Heart right ventricle (tissue), 16 donors: ENCODE results near the gene RPL7L1. TPM values are rescaled to one million over a fixed set of nuclear protein-coding genes. Genes with fewer than 3 reads are reported as not detected.

Source experiments
- ATAC-seq, 8 donors: fragments of 200-7000 bp; cut with Tn5 transposase; one replicate each; pipeline ENCODE4 v1.9.1; 2020; ENCODE audit warnings: mild to moderate bottlenecking in 8 of 8, moderate library complexity in 8 of 8, moderate number of reproducible peaks in 1 of 8
- DNase-seq, 2 donors: peaks; one replicate each; pipeline ENCODE4 v3.0.0-alpha.2; 2020
- H3K27ac ChIP-seq, 10 donors: fragments of 200-600 bp; sonication (generic) in 2 of 10; one replicate each; pipeline versions ENCODE4 v1.5.0 to v1.8.0; 2020 to 2022; ENCODE audit warnings: mild to moderate bottlenecking in 3 of 10
- H3K27me3 ChIP-seq, 7 donors: fragments of 200-600 bp; one replicate each; pipeline ENCODE4 v1.8.0; 2021 to 2022; ENCODE audit warnings: mild to moderate bottlenecking in 2 of 7
- H3K36me3 ChIP-seq, 9 donors: fragments of 200-600 bp; sonication (generic) in 1 of 9; one replicate each; pipeline versions ENCODE4 v1.5.0 to v1.8.0; 2020 to 2022; ENCODE audit warnings: mild to moderate bottlenecking in 2 of 9
- H3K4me1 ChIP-seq, 9 donors: fragments of 200-600 bp; sonication (generic) in 1 of 9; one replicate each; pipeline versions ENCODE4 v1.5.0 to v1.8.0; 2020 to 2022; ENCODE audit warnings: mild to moderate bottlenecking in 4 of 9
- H3K4me3 ChIP-seq, 10 donors: fragments of 200-600 bp; sonication (generic) in 2 of 10; one replicate each; pipeline versions ENCODE4 v1.5.0 to v1.8.0; 2020 to 2022; ENCODE audit warnings: mild to moderate bottlenecking in 7 of 10, moderate library complexity in 2 of 10
- H3K9me3 ChIP-seq, 11 donors: fragments of 200-600 bp in 10 of 11; sonication (generic) in 2 of 11; one replicate each; pipeline versions ENCODE4 v1.5.0 to v1.8.0; 2013 to 2022; ENCODE audit warnings: mild to moderate bottlenecking in 2 of 11, control low read depth in 1 of 11, moderate library complexity in 1 of 11
- WGBS, 2 donors: extraction: QIAGEN DNeasy Blood & Tissue Kit; methylation state at CpG; one replicate each; pipeline ENCODE4 v1.1.7; 2013; ENCODE audit warnings: inconsistent platforms in 1 of 2; 5-methylcytosine and 5-hydroxymethylcytosine counted together
- intact Hi-C, 10 donors: fragments of 100-400 bp; cut with DNase I; formaldehyde crosslinking; loops; one replicate each; pipeline versions ENCODE4 v1.11.1 to v1.14.2; 2022
- polyA plus RNA-seq, 2 donors: library from polyadenylated mRNA; stranded (reverse); fragments of 200-250 nt; gene quantifications; one replicate each; pipeline ENCODE4 v1.2.3, GENCODE V29; 2013
- total RNA-seq, 10 donors: library from RNA; stranded (reverse); fragmentation: NEBNext Ultra II Directional in 3 of 10; extraction: Animal tissue kit (Norgen Biotek cat#: 25700) in 3 of 10; gene quantifications; one replicate each; pipeline versions ENCODE4 v1.2.1 to v1.2.4, GENCODE V29; 2021 to 2023
- TF ChIP-seq, protein P1 (sequence below), 9 donors: fragments of 200-600 bp; sonication (generic) in 2 of 9; IDR thresholded peaks; one replicate each; pipeline versions ENCODE4 v1.5.0 to v1.8.0; 2021 to 2022; ENCODE audit warnings: antibody characterized with exemption in 9 of 9, mild to moderate bottlenecking in 5 of 9, moderate library complexity in 1 of 9
- donor health status: Arrhythmogenic right ventricular cardiomyopathy.
- donor health status: ischemic (EF 13 %, LVEDD 7.1; RV severe dilation, severe dysfunction).
- donor health status: healthy with polysubstance abuse.
- donor health status: DM: no; HTN: yes; CAD: no.
- donor health status: DM: no; HTN: no; CAD: no.
- donor health status: ischemic (EF 25% LVEDD 6.9; RV normal size, moderate dysfunction).
- donor health status: ischemic (EF 25% LVEDD 5.7; RV mildly dilated, moderate dysfunction).
- donor health status: healthy.
- donor health status: DM: yes; HTN: yes; CAD: no.
- donor health status: Ischemic cardiomyopathy.
- donor health status: ischemic (EF 35%, LVEDD 5.7; RV mildly dilated, moderate dysfunction).
- donor health status: nonischemic (EF 11% LVEDD 7.7; RV severe dilation, severe dysfunction).
- donor health status: DM: yes; HTN: yes; CAD: no.
- donor health status: PGD.
- donor health status: ischemic (EF 29% LVEDD 5.4; RV normal size, mild dysfunction).
- donor health status: nonischemic (EF 23%, LVEDD 6.1; RV moderate dilation, normal function).

Gene RPL7L1
- total and polyA plus RNA-seq, 12 donors, result 23.7 to 52.5 (median 44.7) TPM

DNA sequence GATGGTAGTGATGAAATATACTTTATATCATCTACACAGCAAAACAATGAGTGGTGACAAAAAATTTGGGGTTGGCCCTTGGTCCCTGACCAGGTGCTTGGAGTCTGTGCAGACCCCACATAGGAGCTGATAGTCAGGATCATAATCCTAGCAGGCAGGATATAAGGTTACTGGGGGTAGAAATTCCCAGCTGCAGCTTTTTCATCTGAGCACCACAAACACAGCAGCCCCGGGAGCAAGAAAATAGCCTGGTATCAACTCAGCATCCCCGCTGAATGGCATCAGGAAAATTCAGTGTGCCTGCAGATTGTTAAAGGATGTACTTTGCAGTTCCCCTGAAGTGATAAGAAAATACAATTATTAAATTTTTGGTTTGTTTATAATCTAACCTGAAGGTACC, 27.8 kb upstream of the RPL7L1 start:
- Histone ChIP-seq H3K27me3 (no peaks in the 10 kb centered on the region), H3K36me3 (peaks cover 0 to 69% (median 35%) of the 10 kb centered on the region in 9 donors), H3K4me1 (no peaks in the 10 kb centered on the region), H3K4me3 (no peak overlapping the region), H3K9me3 (no peaks in the 10 kb centered on the region), H3K27ac (no peak overlapping the region)
- ATAC-seq (no peak), DNase-seq (no peak)
- 94% methylated on average over 2 of the region's 2 CpGs for WGBS, 2 donors
- intact Hi-C loops, result no loop called here
- TF ChIP-seq, protein P1, sequence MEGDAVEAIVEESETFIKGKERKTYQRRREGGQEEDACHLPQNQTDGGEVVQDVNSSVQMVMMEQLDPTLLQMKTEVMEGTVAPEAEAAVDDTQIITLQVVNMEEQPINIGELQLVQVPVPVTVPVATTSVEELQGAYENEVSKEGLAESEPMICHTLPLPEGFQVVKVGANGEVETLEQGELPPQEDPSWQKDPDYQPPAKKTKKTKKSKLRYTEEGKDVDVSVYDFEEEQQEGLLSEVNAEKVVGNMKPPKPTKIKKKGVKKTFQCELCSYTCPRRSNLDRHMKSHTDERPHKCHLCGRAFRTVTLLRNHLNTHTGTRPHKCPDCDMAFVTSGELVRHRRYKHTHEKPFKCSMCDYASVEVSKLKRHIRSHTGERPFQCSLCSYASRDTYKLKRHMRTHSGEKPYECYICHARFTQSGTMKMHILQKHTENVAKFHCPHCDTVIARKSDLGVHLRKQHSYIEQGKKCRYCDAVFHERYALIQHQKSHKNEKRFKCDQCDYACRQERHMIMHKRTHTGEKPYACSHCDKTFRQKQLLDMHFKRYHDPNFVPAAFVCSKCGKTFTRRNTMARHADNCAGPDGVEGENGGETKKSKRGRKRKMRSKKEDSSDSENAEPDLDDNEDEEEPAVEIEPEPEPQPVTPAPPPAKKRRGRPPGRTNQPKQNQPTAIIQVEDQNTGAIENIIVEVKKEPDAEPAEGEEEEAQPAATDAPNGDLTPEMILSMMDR (IDR thresholded peaks at IDR 0.05), result no peak

GRCh38 chr6:42860036-42860435, 19.4 kb upstream of the RPL7L1 start:
- H3K36me3 ChIP-seq, result peaks cover 5 to 100% (median 90%) of the 10 kb centered on the region in 9 donors
- no peak overlapping the region for H3K4me3 ChIP-seq
- TF ChIP-seq, protein P1 (IDR thresholded peaks at IDR 0.05), result no peak
- H3K27ac ChIP-seq, result no peak overlapping the region
- no peaks in the 10 kb centered on the region for H3K4me1 ChIP-seq
- DNase-seq (no peak), ATAC-seq (no peak)
- no peaks in the 10 kb centered on the region for H3K27me3 ChIP-seq
- WGBS, 2 donors, result 95 to 96% methylated on average over 1 of the region's 1 CpG
- intact Hi-C loops, result no loop called here
- H3K9me3 ChIP-seq, result no peaks in the 10 kb centered on the region

- ATAC-seq (no peak), DNase-seq (no peak)
- H3K27ac ChIP-seq, result no peak overlapping the region
- no peaks in the 10 kb centered on the region for H3K4me1 ChIP-seq
- WGBS, 2 donors, result 94 to 95% methylated on average over 6 of the region's 6 CpGs
- intact Hi-C loops, result no loop called here
- no peak overlapping the region for H3K4me3 ChIP-seq
- H3K27me3 ChIP-seq, result no peaks in the 10 kb centered on the region
- TF ChIP-seq, protein P1 (IDR thresholded peaks at IDR 0.05), result no peak
- H3K36me3 ChIP-seq, result peaks cover 5 to 100% (median 87%) of the 10 kb centered on the region in 9 donors
- no peaks in the 10 kb centered on the region for H3K9me3 ChIP-seq
Observed at GRCh38 chr6:42860481-42860880, 18.9 kb upstream of the RPL7L1 start.

DNA sequence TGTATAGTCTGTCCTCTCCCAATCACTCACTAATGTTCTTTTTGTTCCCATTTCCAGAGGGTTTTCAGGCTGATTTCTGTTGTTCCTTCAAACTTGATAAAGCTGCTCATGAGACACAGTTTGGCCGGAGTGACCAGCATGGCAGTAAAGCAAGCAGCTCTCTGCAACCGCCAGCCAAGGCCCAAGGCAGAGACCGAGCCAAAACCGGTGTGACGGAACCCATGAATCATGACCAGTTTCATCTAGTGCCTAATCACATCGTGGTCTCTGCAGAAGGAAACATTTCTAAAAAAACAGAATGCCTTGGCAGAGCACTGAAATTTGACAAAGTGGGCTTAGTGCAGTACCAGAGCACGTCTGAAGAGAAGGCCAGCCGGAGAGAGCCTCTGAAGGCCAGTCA, 14.8 kb upstream of the RPL7L1 start:
- no peak for ATAC-seq
- intact Hi-C loops, result no loop called here

More for the DNA sequence above, 14.8 kb upstream of the RPL7L1 start:
- TF ChIP-seq, protein P1 (IDR thresholded peaks at IDR 0.05), result no peak
- WGBS, 2 donors, result 85 to 91% methylated on average over 8 of the region's 8 CpGs
- Histone ChIP-seq H3K4me3 (no peak overlapping the region), H3K27me3 (no peaks in the 10 kb centered on the region), H3K36me3 (peaks cover 0 to 100% (median 64%) of the 10 kb centered on the region in 9 donors), H3K9me3 (no peaks in the 10 kb centered on the region), H3K4me1 (no peaks in the 10 kb centered on the region), H3K27ac (no peak overlapping the region)
- DNase-seq, result no peak
